ENCODE results near the gene ANKRD22.

- TF ChIP-seq CTCF (IDR thresholded peaks at IDR 0.05 in 2 of 3, conservative IDR thresholded peaks at IDR 0.05 in 1 of 3; ENCODE audit: control insufficient read depth in 2 of 3, extremely low read depth in 1 of 3, insufficient read depth in 1 of 3, low read depth in 3 of 3, low read length in 3 of 3) (no peak), ATF3 (IDR thresholded peaks at IDR 0.05; ENCODE audit: borderline replicate concordance, extremely low read depth, low read depth, low read length) (no peak), E2F8 (IDR thresholded peaks at IDR 0.05; ENCODE audit: low read depth, partially characterized antibody) (no peak), SP1 (IDR thresholded peaks at IDR 0.05; ENCODE audit: low read depth, low read length) (no peak), NFIC (IDR thresholded peaks at IDR 0.05; ENCODE audit: low read depth, low read length) (no peak), HCFC1 (IDR thresholded peaks at IDR 0.05; ENCODE audit: low read length) (no peak), TCF12 (IDR thresholded peaks at IDR 0.05; ENCODE audit: low read depth, low read length) (no peak)
Observed at GRCh38 chr10:88866454-88866853, 14.8 kb upstream of the ANKRD22 start.

All from GM12878 (cell line).